GM12878 (cell line): ENCODE measurements around the gene CARM1.

Experiments
- CBX3 ChIP-seq: fragments of 200-600 bp; sonication (generic); IDR thresholded peaks from 2 replicates; pipeline ENCODE4 v1.6.1; 2016; ENCODE audit warnings: low read depth, borderline replicate concordance
- NFYB ChIP-seq: IDR thresholded peaks from 2 replicates; pipeline ENCODE4 v1.6.1; 2011; ENCODE audit warnings: low read depth, mild to moderate bottlenecking, low read length, improper control_type of control experiment, moderate library complexity; ENCODE audit not compliant: insufficient read depth
- POLR2A ChIP-seq: IDR thresholded peaks from 2 replicates; pipeline ENCODE4 v1.6.1; 2011; ENCODE audit warnings: low read depth, mild to moderate bottlenecking, low read length
- RAD51 ChIP-seq: fragments of 450-650 bp; IDR thresholded peaks from 2 replicates; pipeline ENCODE4 v1.6.1; 2016; ENCODE audit warnings: moderate library complexity, mild to moderate bottlenecking, inconsistent platforms
- TF ChIP-seq, protein P1 (sequence below): fragments of 450-650 bp; IDR thresholded peaks from 2 replicates; pipeline ENCODE4 v1.6.1; 2014; ENCODE audit warnings: mild to moderate bottlenecking
- TF ChIP-seq, protein P2 (sequence below), 3 experiments: IDR thresholded peaks in 2 of 3; conservative IDR thresholded peaks in 1 of 3; 2 replicates each; pipeline ENCODE4 v1.5.1; 2011; ENCODE audit warnings: low read depth in 3 of 3, low read length in 3 of 3, mild to moderate bottlenecking in 3 of 3, control low read depth in 2 of 3, moderate library complexity in 2 of 3, inconsistent platforms in 1 of 3, mixed read lengths in 1 of 3; ENCODE audit not compliant: control insufficient read depth in 2 of 3, insufficient read depth in 1 of 3; ENCODE audit errors: extremely low read depth in 1 of 3

DNA sequence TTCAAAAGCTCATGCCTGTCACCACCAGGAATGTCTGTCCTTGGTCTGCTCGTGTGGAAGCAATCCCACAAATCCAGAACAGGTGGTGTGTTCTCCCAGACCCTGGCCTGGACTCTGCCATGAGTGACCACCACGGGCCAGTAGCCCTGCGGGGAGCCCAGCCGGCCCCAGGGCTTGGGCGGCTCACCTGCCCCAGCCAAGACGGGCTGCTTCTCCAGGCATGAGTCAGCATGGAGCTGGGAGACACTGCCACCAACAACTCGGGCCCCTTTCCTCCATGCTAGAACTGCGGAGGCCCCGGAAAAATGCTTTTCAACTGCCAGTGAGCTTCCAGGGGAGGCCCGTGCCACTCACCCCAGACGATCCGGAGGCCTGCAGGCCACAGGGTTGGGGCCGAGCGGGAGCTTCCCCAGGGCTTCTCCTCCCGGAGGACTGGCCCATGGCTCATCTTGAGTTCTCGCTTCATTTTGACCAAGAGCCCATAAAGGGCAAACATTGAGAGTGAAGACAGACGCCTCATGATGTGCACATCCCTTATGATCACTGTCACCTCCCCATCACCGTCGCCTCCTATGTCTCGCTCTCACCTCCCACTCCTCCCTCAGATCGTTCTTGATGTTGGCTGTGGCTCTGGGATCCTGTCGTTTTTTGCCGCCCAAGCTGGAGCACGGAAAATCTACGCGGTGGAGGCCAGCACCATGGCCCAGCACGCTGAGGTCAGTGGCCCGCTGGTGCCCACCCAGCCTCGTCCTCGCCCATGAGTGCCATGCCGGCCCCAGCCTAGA is 40.4 kb downstream of the CARM1 start:
- TF ChIP-seq NFYB (no peak), RAD51 (no peak), POLR2A (no peak), CBX3 (no peak)
- TF ChIP-seq, protein P1, sequence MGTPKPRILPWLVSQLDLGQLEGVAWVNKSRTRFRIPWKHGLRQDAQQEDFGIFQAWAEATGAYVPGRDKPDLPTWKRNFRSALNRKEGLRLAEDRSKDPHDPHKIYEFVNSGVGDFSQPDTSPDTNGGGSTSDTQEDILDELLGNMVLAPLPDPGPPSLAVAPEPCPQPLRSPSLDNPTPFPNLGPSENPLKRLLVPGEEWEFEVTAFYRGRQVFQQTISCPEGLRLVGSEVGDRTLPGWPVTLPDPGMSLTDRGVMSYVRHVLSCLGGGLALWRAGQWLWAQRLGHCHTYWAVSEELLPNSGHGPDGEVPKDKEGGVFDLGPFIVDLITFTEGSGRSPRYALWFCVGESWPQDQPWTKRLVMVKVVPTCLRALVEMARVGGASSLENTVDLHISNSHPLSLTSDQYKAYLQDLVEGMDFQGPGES, result no peak
- TF ChIP-seq, protein P2, sequence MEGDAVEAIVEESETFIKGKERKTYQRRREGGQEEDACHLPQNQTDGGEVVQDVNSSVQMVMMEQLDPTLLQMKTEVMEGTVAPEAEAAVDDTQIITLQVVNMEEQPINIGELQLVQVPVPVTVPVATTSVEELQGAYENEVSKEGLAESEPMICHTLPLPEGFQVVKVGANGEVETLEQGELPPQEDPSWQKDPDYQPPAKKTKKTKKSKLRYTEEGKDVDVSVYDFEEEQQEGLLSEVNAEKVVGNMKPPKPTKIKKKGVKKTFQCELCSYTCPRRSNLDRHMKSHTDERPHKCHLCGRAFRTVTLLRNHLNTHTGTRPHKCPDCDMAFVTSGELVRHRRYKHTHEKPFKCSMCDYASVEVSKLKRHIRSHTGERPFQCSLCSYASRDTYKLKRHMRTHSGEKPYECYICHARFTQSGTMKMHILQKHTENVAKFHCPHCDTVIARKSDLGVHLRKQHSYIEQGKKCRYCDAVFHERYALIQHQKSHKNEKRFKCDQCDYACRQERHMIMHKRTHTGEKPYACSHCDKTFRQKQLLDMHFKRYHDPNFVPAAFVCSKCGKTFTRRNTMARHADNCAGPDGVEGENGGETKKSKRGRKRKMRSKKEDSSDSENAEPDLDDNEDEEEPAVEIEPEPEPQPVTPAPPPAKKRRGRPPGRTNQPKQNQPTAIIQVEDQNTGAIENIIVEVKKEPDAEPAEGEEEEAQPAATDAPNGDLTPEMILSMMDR (IDR thresholded peaks at IDR 0.05 in 2 of 3, conservative IDR thresholded peaks at IDR 0.05 in 1 of 3; ENCODE audit: control insufficient read depth in 2 of 3, extremely low read depth in 1 of 3, insufficient read depth in 1 of 3, low read depth in 3 of 3, low read length in 3 of 3), result no peak
